GM21423 (cell line): ENCODE results near the gene PLCG2.
A peak's percentile ranks its signal among the peaks of the same experiment; 100 is the strongest.
"Not testable (repeated sequence)": the region's sequence is repeated elsewhere in the genome, so short reads cannot be mapped to it uniquely, and the experiment has no call there.

Experiments used
- ATAC-seq: cut with Tn5 transposase; IDR thresholded peaks from one replicate; pipeline ENCODE4 v1.9.1; 2021; ENCODE audit warnings: mild to moderate bottlenecking, moderate library complexity; ENCODE audit not compliant: unreplicated experiment

PLCG2 gene

DNA sequence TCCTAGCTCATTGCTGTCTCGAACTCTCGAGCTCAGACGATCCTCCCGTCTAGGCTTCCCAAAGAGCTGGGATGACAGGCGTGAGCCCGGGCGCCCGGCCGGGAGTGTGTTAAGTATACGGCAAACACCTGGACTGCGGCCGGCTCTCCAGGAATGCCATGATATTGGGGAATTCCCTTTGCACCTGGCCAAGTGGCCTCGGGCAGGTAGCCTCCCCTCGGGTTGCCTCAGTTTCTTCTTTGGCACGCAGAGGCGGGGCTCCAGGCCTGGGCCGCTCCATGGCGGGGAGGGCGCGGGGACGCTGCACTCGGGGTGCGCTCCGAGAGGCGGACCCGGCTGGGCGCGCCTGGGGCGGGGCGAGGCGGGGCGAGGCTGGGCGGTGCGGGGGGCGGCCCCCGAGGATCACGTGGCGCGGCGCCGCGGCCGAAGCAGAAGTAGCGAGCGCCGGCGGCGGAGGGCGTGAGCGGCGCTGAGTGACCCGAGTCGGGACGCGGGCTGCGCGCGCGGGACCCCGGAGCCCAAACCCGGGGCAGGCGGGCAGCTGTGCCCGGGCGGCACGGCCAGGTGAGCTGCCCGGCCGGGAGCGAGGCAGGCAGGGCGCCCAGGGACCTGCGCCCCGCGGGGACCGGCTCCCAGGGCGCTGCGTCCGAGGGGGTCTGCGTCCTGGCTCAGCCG is at the start of gene PLCG2:
TSS of gene PLCG2 (plus strand) at position 431 of the 675 bp plus-strand sequence. CDS start 6,699 bp downstream, outside the sequence.
- peak; percentile 84 for ATAC-seq

DNA sequence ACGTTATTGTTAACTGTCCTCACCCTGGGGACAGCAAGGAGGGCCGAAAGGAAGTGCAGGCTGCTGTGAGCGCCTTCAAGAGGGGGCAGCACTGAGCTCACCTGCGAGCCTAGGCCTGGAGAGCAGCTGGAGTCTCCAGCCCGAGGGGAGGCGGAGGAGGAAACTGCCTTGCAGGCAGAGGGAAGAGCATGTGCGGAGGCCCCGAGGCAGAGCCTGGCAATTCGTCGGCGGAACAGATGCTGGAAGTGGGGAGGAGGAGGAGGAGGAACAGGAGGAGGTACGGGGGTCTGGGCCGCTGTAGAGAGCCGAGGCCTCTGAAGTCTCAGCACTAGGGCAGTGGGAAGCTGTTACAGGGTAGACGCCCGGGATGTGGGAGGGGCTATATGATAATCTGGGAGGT is 49.6 kb upstream of the PLCG2 start:
- no peak for ATAC-seq

GRCh38 chr16:81730090-81731051 is 48.7 kb upstream of the PLCG2 start:
- peak; percentile 65 for ATAC-seq

DNA sequence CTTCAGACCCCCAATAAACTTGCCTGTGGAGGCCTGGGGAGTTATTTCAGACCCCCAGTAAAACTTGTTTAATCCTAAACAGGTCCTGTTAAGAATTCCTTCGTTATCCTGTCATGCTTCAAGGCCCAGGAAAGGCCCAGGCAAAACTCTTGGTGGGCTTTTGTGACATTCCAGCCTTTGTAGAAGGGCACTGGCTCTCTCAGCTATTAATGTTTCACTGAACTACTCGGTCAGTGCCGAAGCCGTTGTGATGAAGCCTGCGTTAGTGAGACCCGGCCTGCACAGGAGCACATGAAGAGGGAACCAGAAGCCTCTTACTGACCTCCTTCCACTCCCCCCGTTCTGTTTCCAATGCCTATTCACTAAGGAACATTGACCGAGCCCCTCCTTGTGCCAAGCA is 47.4 kb upstream of the PLCG2 start:
- ATAC-seq: no peak

- no peak for ATAC-seq
These were observed 46.4 kb upstream of the PLCG2 start for GRCh38 chr16:81732699-81733098.

GRCh38 chr16:81733295-81733694 is 45.8 kb upstream of the PLCG2 start:
- no peak for ATAC-seq

- ATAC-seq: no peak
These were observed 44.3 kb upstream of the PLCG2 start for GRCh38 chr16:81734632-81735434.

DNA sequence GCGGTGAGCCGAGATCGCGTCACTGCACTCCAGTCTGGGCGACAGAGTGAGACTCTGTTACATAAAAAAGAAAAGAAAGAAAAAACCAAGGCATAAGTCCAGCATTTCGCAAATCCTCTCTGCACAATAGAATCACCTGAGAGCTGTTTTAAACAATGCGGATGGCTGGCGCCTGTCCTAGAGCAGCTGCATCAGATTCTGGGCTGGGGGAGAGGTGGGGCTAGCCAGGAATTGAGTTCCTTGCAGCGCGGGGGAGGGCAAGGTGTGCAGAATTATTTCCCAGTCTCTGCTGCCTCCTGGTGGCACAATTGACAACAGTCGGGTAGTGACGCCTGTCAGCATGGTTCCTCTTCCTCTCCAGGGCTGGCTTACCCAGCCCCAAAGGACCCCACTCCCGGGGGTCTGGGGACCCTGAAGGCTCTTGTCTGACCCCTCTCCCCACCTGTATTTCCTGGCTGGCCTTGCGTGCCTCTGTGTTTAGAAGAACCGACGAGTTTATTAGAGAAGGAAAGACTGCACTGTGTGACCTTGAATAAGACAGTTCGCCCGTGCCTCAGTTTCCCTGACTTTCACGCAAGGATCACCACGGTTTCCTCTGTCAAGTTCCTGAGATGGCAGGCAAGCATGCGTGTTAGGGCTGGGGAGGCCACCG is 41.1 kb upstream of the PLCG2 start:
- ATAC-seq: peak; percentile 56

DNA sequence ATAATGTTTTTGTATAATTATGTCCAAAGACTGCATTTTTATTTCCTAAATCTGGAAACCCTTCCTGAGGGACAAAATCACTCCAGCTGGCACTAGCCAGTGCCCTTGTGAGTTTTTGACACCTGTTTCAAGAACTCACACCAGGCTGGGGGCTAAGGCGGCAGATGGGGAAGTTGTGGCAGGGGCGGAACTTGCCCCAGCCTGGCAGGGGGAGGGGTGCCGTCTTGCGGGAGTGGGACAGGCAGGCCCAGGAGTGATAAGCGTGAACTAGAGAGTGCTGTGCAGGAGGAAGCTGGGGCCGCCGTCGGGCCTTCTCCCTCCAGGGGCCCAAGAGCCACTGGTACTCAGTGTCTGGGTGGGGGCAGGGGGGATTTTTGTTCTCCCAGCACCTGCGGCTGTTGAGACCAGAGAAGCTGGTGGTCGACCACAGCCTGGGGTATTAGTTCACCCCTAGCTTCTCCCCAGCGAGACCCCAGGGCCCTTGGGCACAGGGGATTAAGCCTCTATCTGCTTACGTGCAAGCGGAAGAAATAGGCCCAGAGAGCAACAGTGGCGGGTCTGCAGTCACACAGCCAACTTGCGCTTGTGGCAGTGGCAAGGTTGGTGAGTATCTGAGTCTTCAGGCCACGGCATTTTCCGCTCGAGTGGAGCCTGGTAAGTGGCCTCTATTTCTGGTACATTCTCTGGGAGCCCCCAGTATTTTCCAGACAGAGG is 40.2 kb upstream of the PLCG2 start:
- peak; percentile 43 for ATAC-seq

GRCh38 chr16:81739503-81739902 is 39.6 kb upstream of the PLCG2 start:
- no peak for ATAC-seq

DNA sequence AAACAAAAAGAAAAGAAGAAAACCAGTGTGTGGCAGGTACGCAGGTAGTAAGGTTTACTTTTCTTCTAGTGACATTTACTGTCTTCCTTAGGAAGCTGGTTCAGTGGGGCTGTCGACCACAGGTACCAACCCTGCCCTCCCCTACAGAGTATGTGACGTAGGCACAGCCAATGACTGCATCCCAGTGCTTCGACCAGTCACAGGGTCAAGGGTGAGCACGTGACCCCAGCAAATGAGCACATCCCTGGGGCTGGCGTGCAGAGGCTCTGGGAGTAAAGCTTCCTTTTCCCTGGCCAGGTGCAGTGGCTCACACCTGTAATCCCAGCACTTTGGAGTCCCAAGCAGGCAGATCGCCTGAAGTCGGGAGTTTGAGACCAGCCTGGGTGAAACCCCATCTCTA is 38.9 kb upstream of the PLCG2 start:
- peak; percentile 58 for ATAC-seq

DNA sequence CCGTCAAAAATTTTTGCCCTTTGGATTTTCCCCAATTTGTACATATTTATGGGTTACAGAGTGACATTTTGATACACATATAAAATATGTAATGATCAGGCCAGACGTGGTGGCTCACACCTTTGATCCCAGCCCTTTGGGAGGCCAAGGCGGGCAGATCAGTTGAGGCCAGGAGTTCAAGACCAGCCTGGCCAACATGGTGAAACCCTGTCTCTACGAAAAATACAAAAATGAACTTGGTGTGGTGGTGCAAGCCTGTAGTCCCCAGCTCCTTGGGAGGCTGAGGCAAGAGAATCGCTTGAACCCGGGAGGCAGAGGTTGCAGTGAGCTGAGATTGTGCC is 37.7 kb upstream of the PLCG2 start:
- ATAC-seq: not testable (repeated sequence)

DNA sequence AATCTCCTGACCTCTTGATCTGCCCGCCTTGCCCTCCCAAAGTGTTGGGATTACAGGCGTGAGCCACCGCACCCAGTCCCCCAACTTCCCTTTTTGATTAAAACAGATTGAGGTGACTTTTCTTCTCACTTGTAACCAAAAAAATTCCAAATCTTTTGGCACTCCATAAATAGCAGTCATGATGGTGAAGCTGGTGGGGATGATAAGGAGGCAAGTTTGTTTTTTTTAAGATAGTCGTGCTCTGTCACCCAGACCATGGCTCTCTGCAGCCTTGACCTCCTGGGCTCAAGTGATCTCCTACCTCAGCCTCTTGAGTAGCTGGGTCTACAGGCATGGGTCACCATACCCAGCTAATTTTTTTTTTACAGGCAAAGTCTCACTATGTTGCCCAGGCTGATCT is 34.7 kb upstream of the PLCG2 start:
- ATAC-seq: no peak

GRCh38 chr16:81744911-81745310 is 34.2 kb upstream of the PLCG2 start:
- ATAC-seq: no peak

GRCh38 chr16:81745704-81746558 is 33.2 kb upstream of the PLCG2 start:
- peak; percentile 67 for ATAC-seq

DNA sequence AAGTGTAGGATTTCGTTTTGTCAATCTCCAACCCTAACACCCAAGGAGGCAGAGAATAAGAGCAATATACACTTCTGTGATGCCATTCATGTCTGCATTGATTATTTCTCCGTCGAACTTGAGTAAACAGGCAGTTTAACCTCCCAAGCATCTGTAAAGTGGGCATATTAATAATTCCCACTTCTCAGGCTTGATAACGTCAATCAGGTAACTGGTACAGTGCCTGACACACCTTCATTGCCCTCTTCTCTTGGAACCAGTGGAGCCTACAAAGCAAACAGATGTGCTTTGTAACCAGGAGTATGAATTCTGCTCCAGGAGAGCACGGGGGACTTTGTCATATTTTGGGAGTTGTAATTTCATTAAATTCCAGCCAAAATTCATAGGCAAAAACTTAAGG is 32.5 kb upstream of the PLCG2 start:
- ATAC-seq: no peak

DNA sequence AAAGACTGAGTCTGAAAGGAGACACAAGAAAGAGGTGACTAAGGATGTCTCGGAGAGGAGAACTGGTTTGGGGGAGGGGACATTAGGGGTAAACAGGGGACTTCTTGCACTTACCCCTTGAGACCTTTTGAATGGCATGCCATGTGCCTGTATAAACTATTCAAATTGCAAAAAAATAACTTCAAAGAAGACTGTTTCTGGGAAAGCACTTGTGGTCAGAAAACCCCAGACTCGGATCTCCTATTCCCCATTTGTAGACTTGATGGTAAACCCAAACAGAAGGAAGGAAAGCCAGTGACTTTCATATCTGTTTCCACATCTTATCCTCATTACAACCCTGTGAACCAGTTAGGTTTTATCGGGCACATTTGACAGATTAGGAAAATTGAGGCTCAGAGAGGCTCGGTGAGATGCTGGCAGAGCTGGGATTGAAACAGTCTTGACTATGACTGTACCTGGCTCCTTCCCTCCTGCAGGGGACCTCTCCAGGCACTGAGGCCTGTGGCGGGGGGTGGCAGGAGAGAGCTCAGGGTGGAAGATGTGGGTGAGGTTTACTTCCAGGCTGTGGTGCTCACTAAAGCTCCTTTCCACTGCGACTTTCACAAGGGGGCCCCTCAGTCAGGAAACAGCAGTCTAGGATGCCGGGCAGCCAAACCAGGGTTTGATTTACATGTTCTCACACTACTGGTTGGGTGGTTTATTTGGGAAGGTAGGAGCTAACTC is 30.5 kb upstream of the PLCG2 start:
- no peak for ATAC-seq

DNA sequence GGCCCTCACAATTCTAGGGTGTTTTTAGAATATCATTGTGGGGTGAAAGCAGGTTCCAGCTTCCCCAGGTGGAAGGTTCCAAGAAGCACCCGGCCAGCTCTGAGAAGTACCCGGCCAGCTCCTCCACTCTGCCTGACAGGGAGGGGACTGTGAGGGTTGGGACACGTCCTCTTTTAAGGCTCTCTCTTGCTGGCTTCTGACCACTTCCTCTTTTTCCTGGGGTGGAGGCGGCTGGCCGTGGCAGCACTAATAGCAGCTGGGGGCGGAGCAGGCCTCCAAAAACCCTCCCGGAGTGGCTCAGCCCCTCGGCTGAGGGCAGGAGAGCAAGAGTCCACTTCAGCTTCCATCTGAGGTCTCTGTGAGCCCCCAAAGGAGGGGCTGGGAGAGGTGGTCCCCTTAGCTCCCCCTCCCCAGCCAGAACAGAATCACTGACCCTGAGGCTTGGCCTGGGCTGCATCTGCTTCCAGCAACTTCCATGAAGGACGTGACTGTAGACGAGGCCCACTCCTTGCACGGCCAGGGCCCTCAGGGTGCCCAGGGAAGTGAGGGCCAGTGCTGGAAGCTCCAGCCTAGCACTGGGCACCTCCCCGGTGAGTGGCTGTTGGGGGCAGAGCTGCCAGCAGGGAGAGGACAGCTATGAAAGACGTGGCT is 26.7 kb upstream of the PLCG2 start:
- ATAC-seq: peak; percentile 88
